HFFc6 (cell line): ENCODE data around the gene NPFFR1. TPM values are rescaled to one million over a fixed set of nuclear protein-coding genes. Genes with fewer than 3 reads are reported as not detected.

Experiments
- DNase-seq: peaks from one replicate; pipeline ENCODE4 v3.0.0-alpha.2; 2018
- H3K27ac Mint-ChIP-seq: 2 replicates; pipeline ENCODE4 v1.8.0; 2020; ENCODE audit warnings: mild to moderate bottlenecking, mixed read lengths
- H3K27me3 Mint-ChIP-seq: 2 replicates; pipeline ENCODE4 v1.8.0; 2021; ENCODE audit warnings: mild to moderate bottlenecking, moderate library complexity, mixed read lengths; ENCODE audit not compliant: insufficient read depth
- H3K36me3 Mint-ChIP-seq: 2 replicates; pipeline ENCODE4 v1.8.0; 2021; ENCODE audit warnings: low read depth, mixed read lengths
- H3K4me1 Mint-ChIP-seq: 2 replicates; pipeline ENCODE4 v1.8.0; 2020; ENCODE audit warnings: low read depth, mixed read lengths
- H3K4me3 Mint-ChIP-seq: 2 replicates; pipeline ENCODE4 v1.8.0; 2020; ENCODE audit warnings: mild to moderate bottlenecking, moderate library complexity, mixed read lengths
- H3K9me3 Mint-ChIP-seq: 2 replicates; pipeline ENCODE4 v1.8.0; 2020; ENCODE audit warnings: mild to moderate bottlenecking, mixed read lengths
- CTCF ChIP-seq: fragments of 200-600 bp; sonication (generic); IDR thresholded peaks from 2 replicates; pipeline ENCODE4 v1.5.0; 2021; ENCODE audit warnings: antibody characterized with exemption, mild to moderate bottlenecking
- total RNA-seq, 6 experiments: library from RNA; stranded (reverse); fragmentation: NEBNext Ultra II Directional; extraction: Animal tissue kit (Norgen Biotek cat#: 25700); gene quantifications; 2 replicates in 1 of 6; 3 replicates in 5 of 6; pipeline ENCODE4 v1.2.3, GENCODE V29; 2021

NPFFR1 gene
- total RNA-seq, 6 experiments from 2014 or later, result not detected

GRCh38 chr10:70308121-70309060 lies 24.6 kb upstream of the NPFFR1 start:
- Mint-ChIP-seq H3K9me3 (no peaks in the 10 kb centered on the region), H3K4me1 (peaks cover 8% of the 10 kb centered on the region), H3K27ac (no peak overlapping the region), H3K36me3 (no peaks in the 10 kb centered on the region), H3K4me3 (no peak overlapping the region), H3K27me3 (peaks cover 30% of the 10 kb centered on the region)
- DNase-seq, result no peak
- TF ChIP-seq CTCF, result no peak

- DNase-seq, result no peak
- H3K27ac Mint-ChIP-seq, result no peak overlapping the region
- no peaks in the 10 kb centered on the region for H3K36me3 Mint-ChIP-seq
- no peaks in the 10 kb centered on the region for H3K4me1 Mint-ChIP-seq
- no peaks in the 10 kb centered on the region for H3K9me3 Mint-ChIP-seq
- no peak for TF ChIP-seq CTCF
- no peak overlapping the region for H3K4me3 Mint-ChIP-seq
- peaks cover 30% of the 10 kb centered on the region for H3K27me3 Mint-ChIP-seq
These were observed 23.2 kb upstream of the NPFFR1 start for GRCh38 chr10:70306886-70307520.

- Mint-ChIP-seq H3K27ac (no peak overlapping the region), H3K4me3 (no peak overlapping the region), H3K9me3 (no peaks in the 10 kb centered on the region), H3K36me3 (no peaks in the 10 kb centered on the region), H3K27me3 (peaks cover 30% of the 10 kb centered on the region), H3K4me1 (no peaks in the 10 kb centered on the region)
- TF ChIP-seq CTCF, result no peak
- no peak for DNase-seq
These were observed 22.4 kb upstream of the NPFFR1 start for GRCh38 chr10:70306181-70306705.

GRCh38 chr10:70303730-70304129 lies 19.9 kb upstream of the NPFFR1 start:
- H3K36me3 Mint-ChIP-seq, result no peaks in the 10 kb centered on the region
- DNase-seq, result no peak
- no peak overlapping the region for H3K27ac Mint-ChIP-seq
- H3K4me1 Mint-ChIP-seq, result no peaks in the 10 kb centered on the region
- no peaks in the 10 kb centered on the region for H3K9me3 Mint-ChIP-seq
- peaks cover 28% of the 10 kb centered on the region for H3K27me3 Mint-ChIP-seq
- TF ChIP-seq CTCF, result no peak
- H3K4me3 Mint-ChIP-seq, result no peak overlapping the region

- no peak for DNase-seq
- TF ChIP-seq CTCF, result no peak
- H3K36me3 Mint-ChIP-seq, result no peaks in the 10 kb centered on the region
- peaks cover under 1% of the 10 kb centered on the region for H3K4me1 Mint-ChIP-seq
- peaks cover 16% of the 10 kb centered on the region for H3K27me3 Mint-ChIP-seq
- no peaks in the 10 kb centered on the region for H3K9me3 Mint-ChIP-seq
- H3K4me3 Mint-ChIP-seq, result no peak overlapping the region
- H3K27ac Mint-ChIP-seq, result no peak overlapping the region
These were observed 18.5 kb upstream of the NPFFR1 start for GRCh38 chr10:70302292-70302691.
